Right lobe of liver (tissue), 4 donors: ENCODE data around the gene BOLA3.

ENCODE experiments used
- POLR2A ChIP-seq: fragments of 450-650 bp; IDR thresholded peaks from one replicate; pipeline ENCODE4 v1.6.1; 2017; ENCODE audit warnings: antibody characterized with exemption, mild to moderate bottlenecking
- TF ChIP-seq, protein P1 (sequence below), 4 donors: fragments of 200-600 bp in 3 of 4; fragments of 450-650 bp in 1 of 4; IDR thresholded peaks; one replicate each; pipeline versions ENCODE4 v1.5.1 to v1.8.0; 2016 to 2022; ENCODE audit warnings: antibody characterized with exemption in 4 of 4, mild to moderate bottlenecking in 2 of 4
- donor health status: DM: no; HTN: no; CAD: no.
- donor health status: DM: no; HTN: no; CAD: no.
- donor health status: DM: no; HTN: yes; CAD: no.

GRCh38 chr2:74104839-74105238 lies 42.9 kb downstream of the BOLA3 start:
- no peak for TF ChIP-seq POLR2A
- TF ChIP-seq, protein P1, sequence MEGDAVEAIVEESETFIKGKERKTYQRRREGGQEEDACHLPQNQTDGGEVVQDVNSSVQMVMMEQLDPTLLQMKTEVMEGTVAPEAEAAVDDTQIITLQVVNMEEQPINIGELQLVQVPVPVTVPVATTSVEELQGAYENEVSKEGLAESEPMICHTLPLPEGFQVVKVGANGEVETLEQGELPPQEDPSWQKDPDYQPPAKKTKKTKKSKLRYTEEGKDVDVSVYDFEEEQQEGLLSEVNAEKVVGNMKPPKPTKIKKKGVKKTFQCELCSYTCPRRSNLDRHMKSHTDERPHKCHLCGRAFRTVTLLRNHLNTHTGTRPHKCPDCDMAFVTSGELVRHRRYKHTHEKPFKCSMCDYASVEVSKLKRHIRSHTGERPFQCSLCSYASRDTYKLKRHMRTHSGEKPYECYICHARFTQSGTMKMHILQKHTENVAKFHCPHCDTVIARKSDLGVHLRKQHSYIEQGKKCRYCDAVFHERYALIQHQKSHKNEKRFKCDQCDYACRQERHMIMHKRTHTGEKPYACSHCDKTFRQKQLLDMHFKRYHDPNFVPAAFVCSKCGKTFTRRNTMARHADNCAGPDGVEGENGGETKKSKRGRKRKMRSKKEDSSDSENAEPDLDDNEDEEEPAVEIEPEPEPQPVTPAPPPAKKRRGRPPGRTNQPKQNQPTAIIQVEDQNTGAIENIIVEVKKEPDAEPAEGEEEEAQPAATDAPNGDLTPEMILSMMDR (IDR thresholded peaks at IDR 0.05): peak in 2 of 4 donors; percentile 15 to 16
